ENCODE measurements around the gene CEP89. TPM values are rescaled to one million over a fixed set of nuclear protein-coding genes. Genes with fewer than 3 reads are reported as not detected.

CEP89 gene
- total and polyA plus RNA-seq, 2 of the 4 experiments (the other 2 are of a cell fraction) = 7.2 to 17.4 TPM

- Histone ChIP-seq H3K14ac (replicated peaks; ENCODE audit: low read depth, low read length) (no peak overlapping the region), H4K5ac (ENCODE audit: low read depth, low read length) (no peak overlapping the region), H2BK5ac (ENCODE audit: low read depth, low read length, poor library complexity, severe bottlenecking) (no peak overlapping the region), H3K9me3 (ENCODE audit: control insufficient read depth, insufficient read depth, low read length) (no peaks in the 10 kb centered on the region), H2BK20ac (ENCODE audit: low read depth, low read length) (no peak overlapping the region), H4K8ac (ENCODE audit: low read depth in 2 of 2, low read length in 2 of 2) (no peak overlapping the region), H3K4me3 (ENCODE audit: insufficient read depth, low read depth, low read length) (no peak overlapping the region), H2BK120ac (ENCODE audit: low read depth, low read length) (no peak overlapping the region), H2AFZ (replicated peaks; ENCODE audit: low read length, poor library complexity) (no peak overlapping the region), H3K4ac (ENCODE audit: low read depth, low read length) (no peak overlapping the region), H3K9me1 (ENCODE audit: insufficient read depth, low read length) (no peaks in the 10 kb centered on the region), H3K23ac (ENCODE audit: low read depth, low read length) (no peak overlapping the region), H3K36me3 (ENCODE audit: control insufficient read depth, insufficient read depth, low read length) (no peaks in the 10 kb centered on the region; the same call in none of the 2 replicates), H3K79me1 (ENCODE audit: low read depth in 1 of 2, low read length in 2 of 2) (no peaks in the 10 kb centered on the region), H3K9ac (ENCODE audit: low read depth, low read length) (no peak overlapping the region), H3K27me3 (ENCODE audit: control insufficient read depth, insufficient read depth, low read length) (no peaks in the 10 kb centered on the region), H3K27ac (ENCODE audit: insufficient read depth, low read length) (no peak overlapping the region), H2AK5ac (ENCODE audit: low read depth, low read length) (no peak overlapping the region), H3K56ac (ENCODE audit: extremely low read depth, insufficient read depth, low read length) (no peak overlapping the region), H4K20me1 (ENCODE audit: insufficient read depth, low read length) (no peaks in the 10 kb centered on the region), H3K4me1 (ENCODE audit: control insufficient read depth, insufficient read depth, low read length) (no peaks in the 10 kb centered on the region), H2AK9ac (replicated peaks; ENCODE audit: low read depth, low read length, poor library complexity) (no peak overlapping the region), H4K91ac (ENCODE audit: insufficient read depth, low read depth, low read length) (no peak overlapping the region), H2BK15ac (ENCODE audit: low read depth, low read length) (no peak overlapping the region), H3K4me2 (ENCODE audit: low read depth, low read length) (no peak overlapping the region), H3K18ac (ENCODE audit: low read depth, low read length) (no peak overlapping the region)
- dilution Hi-C loops (cut with HindIII; ENCODE audit: low sequenced_read_pairs, unreplicated experiment) (no loop called here), in situ Hi-C loops (cut with MboI; ENCODE audit: low sequenced_read_pairs) (no loop called here), intact Hi-C loops (cut with micrococcal nuclease) (no loop called here)
- no TSS peak for BruUV-seq (replicated peaks)
- no peak for DNase-seq
- ATAC-seq (ENCODE audit: low read depth) = no peak
- no CpG with 5 or more reads among the region's 8 CpGs for WGBS, 2 experiments (ENCODE audit: extremely low coverage in 2 of 2, insufficient read length in 1 of 2)
- CTCF ChIA-PET = no interaction called here
- TF ChIP-seq MAFK (IDR thresholded peaks at IDR 0.05; ENCODE audit: low read depth, low read length) (no peak), CHD1 (IDR thresholded peaks at IDR 0.05; ENCODE audit: low read depth, low read length) (no peak), NFE2L2 (IDR thresholded peaks at IDR 0.05; ENCODE audit: low read depth, low read length) (no peak), MAZ (IDR thresholded peaks at IDR 0.05; ENCODE audit: borderline replicate concordance, low read depth, low read length) (no peak), RFX5 (IDR thresholded peaks at IDR 0.05; ENCODE audit: low read depth, low read length) (no peak)
- POLR2A ChIA-PET (ENCODE audit: unreplicated experiment) = no interaction called here
These were observed 92.0 kb downstream of the CEP89 start for GRCh38 chr19:32879741-32880140.

Data from IMR-90 (cell line).